OCI-LY3 (cell line): ENCODE results near the gene AAMDC.
"Not testable (repeated sequence)": the region's sequence is repeated elsewhere in the genome, so short reads cannot be mapped to it uniquely, and the experiment has no call there.

ENCODE experiments used
- H2AFZ ChIP-seq: fragments of 200-600, 300-600 bp; shearing (Covaris generic); 2 replicates; pipeline ENCODE4 v1.6.0; 2014; ENCODE audit warnings: antibody characterized with exemption, low read depth, low read length
- H3K27ac ChIP-seq: fragments of 200-600, 300-600 bp; sonication (generic); 2 replicates; pipeline ENCODE4 v1.5.1; 2014; ENCODE audit warnings: mild to moderate bottlenecking, low read length, moderate library complexity, mixed read lengths
- H3K27me3 ChIP-seq: fragments of 200-600, 300-600 bp; sonication (generic); 2 replicates; pipeline ENCODE4 v1.6.1; 2014; ENCODE audit warnings: low read depth, low read length, mixed read lengths
- H3K36me3 ChIP-seq: fragments of 200-600, 300-600 bp; sonication (generic); replicated peaks from 2 replicates; pipeline ENCODE3; 2014; ENCODE audit warnings: low read depth, low read length, mixed read lengths
- H3K4me1 ChIP-seq: fragments of 300-600, 200-600 bp; sonication (generic); 2 replicates; pipeline ENCODE4 v1.6.1; 2014; ENCODE audit warnings: low read length, mixed read lengths
- H3K4me2 ChIP-seq: fragments of 200-600, 300-600 bp; sonication (generic); 2 replicates; pipeline ENCODE4 v1.6.1; 2014; ENCODE audit warnings: low read length, mixed read lengths
- H3K4me3 ChIP-seq: fragments of 300-600, 200-600 bp; sonication (generic); 2 replicates; pipeline ENCODE4 v1.5.1; 2014; ENCODE audit warnings: antibody characterized with exemption, mild to moderate bottlenecking, low read length, moderate library complexity
- H3K79me2 ChIP-seq: fragments of 300-600, 200-600 bp; shearing (Covaris generic); 2 replicates; pipeline ENCODE4 v1.6.1; 2014; ENCODE audit warnings: mild to moderate bottlenecking, low read length, mixed read lengths
- H3K9ac ChIP-seq: fragments of 300-600, 200-600 bp; shearing (Covaris generic); 2 replicates; pipeline ENCODE4 v1.6.0; 2014; ENCODE audit warnings: mild to moderate bottlenecking, low read length, moderate library complexity
- H3K9me3 ChIP-seq: fragments of 200-600, 300-600 bp; shearing (Covaris generic); 2 replicates; pipeline ENCODE4 v1.6.1; 2014; ENCODE audit warnings: low read length, mixed read lengths; ENCODE audit not compliant: insufficient read depth
- H4K20me1 ChIP-seq: fragments of 200-600, 300-600 bp; sonication (generic); 2 replicates; pipeline ENCODE4 v1.6.1; 2016; ENCODE audit warnings: low read length, mixed read lengths; ENCODE audit not compliant: insufficient read depth
- EZH2phosphoT487 ChIP-seq: fragments of 200-600 bp; shearing (Covaris generic); IDR thresholded peaks from 2 replicates; pipeline ENCODE4 v1.6.1; 2018; ENCODE audit warnings: antibody characterized with exemption, mixed run types, low read depth
- TF ChIP-seq, protein P1 (sequence below): fragments of 200-600, 300-600 bp; sonication (generic); IDR thresholded peaks from 2 replicates; pipeline ENCODE4 v1.5.1; 2014; ENCODE audit warnings: antibody characterized with exemption, low read length, low read depth

The AAMDC gene

DNA sequence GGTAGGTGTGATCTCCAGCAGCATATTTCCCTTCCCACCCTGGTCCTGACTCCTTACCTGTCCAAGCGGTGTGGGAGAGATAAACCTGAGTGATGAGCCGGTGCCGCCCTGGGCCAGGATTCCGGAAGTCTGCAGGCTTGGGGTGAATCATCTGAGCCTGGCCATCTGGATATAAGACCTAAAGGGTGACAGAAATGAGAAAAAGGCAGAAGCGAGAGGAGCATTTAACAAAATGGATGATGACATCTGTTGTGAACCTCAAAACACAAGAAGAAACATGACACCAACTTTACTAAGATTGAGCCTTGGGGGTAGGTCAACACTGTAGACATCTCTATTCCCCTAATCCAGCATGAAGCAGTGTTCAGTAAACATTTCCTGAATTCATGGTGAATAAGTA is 62.8 kb downstream of the AAMDC start:
- Histone ChIP-seq H3K9me3 (no peaks in the 10 kb centered on the region), H3K79me2 (no peaks in the 10 kb centered on the region), H3K27ac (no peak overlapping the region), H3K4me1 (no peaks in the 10 kb centered on the region), H3K27me3 (no peaks in the 10 kb centered on the region), H3K36me3 (peaks cover 25% of the 10 kb centered on the region), H3K4me2 (no peak overlapping the region), H3K9ac (no peak overlapping the region), H2AFZ (no peak overlapping the region), H4K20me1 (no peaks in the 10 kb centered on the region), H3K4me3 (no peak overlapping the region)
- TF ChIP-seq, protein P1, sequence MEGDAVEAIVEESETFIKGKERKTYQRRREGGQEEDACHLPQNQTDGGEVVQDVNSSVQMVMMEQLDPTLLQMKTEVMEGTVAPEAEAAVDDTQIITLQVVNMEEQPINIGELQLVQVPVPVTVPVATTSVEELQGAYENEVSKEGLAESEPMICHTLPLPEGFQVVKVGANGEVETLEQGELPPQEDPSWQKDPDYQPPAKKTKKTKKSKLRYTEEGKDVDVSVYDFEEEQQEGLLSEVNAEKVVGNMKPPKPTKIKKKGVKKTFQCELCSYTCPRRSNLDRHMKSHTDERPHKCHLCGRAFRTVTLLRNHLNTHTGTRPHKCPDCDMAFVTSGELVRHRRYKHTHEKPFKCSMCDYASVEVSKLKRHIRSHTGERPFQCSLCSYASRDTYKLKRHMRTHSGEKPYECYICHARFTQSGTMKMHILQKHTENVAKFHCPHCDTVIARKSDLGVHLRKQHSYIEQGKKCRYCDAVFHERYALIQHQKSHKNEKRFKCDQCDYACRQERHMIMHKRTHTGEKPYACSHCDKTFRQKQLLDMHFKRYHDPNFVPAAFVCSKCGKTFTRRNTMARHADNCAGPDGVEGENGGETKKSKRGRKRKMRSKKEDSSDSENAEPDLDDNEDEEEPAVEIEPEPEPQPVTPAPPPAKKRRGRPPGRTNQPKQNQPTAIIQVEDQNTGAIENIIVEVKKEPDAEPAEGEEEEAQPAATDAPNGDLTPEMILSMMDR = no peak
- TF ChIP-seq EZH2phosphoT487 = no peak

DNA sequence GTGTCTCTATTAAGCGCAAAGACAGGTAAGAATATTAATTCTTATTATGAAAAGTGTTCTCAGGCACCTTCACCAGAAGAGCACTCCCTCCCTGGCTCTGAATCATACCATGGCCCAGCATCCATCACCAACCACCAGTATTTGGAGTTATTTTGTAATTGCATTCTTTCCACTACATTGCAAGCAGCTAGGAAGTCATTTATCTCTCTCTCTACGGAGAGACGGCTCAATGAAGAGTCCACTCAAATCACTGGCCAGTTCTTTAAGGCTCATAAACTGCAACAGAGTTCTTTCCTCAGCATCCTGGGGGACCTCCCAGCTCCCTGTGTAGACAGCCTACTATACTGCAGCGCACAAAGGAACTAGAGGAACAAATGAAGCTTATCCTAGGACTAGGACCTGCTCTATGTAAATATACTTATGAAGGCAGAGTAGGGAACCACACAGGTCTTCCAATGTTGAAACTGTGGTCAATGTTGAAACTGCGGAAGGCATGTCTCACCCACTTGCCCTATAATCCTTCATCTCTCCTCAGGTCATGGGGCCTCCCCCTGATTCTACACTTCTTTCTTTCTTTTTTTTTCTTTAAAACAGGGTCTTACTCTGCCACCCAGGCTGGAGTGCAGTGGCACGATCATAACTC is 63.4 kb downstream of the AAMDC start:
- no peak overlapping the region for H3K9ac ChIP-seq
- no peak overlapping the region for H2AFZ ChIP-seq
- H3K4me2 ChIP-seq = no peak overlapping the region
- no peaks in the 10 kb centered on the region for H3K9me3 ChIP-seq
- H3K4me3 ChIP-seq = no peak overlapping the region
- no peak overlapping the region for H3K27ac ChIP-seq
- no peaks in the 10 kb centered on the region for H3K79me2 ChIP-seq
- TF ChIP-seq, protein P1 = no peak
- H3K36me3 ChIP-seq = peaks cover 20% of the 10 kb centered on the region
- H4K20me1 ChIP-seq = no peaks in the 10 kb centered on the region
- no peaks in the 10 kb centered on the region for H3K27me3 ChIP-seq
- H3K4me1 ChIP-seq = no peaks in the 10 kb centered on the region

DNA sequence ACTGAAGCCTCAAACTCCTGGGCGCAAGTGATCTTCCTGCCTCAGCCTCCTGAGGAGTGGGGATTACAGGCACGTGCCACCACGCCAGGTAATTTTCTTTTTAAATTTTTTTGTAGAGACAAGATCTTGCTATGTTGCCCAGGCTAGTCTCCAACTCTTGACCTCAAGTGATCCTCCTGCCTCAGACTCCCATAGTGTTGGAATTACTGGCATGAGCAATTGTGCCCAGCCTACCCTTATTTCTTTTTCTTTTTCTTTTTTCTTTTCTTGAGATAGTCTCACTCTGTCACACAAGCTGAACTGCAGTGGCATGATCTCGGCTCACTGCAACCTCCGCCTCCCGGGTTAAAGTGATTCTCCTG is 63.9 kb downstream of the AAMDC start:
- H3K27me3 ChIP-seq = no peaks in the 10 kb centered on the region
- H3K9ac ChIP-seq = no peak overlapping the region
- no peak overlapping the region for H3K4me3 ChIP-seq
- peaks cover 18% of the 10 kb centered on the region for H3K36me3 ChIP-seq
- H3K4me1 ChIP-seq = no peaks in the 10 kb centered on the region
- H3K79me2 ChIP-seq = no peaks in the 10 kb centered on the region
- H3K4me2 ChIP-seq = no peak overlapping the region
- no peak overlapping the region for H2AFZ ChIP-seq
- no peaks in the 10 kb centered on the region for H4K20me1 ChIP-seq
- TF ChIP-seq EZH2phosphoT487 = no peak
- TF ChIP-seq, protein P1 = no peak
- H3K9me3 ChIP-seq = no peaks in the 10 kb centered on the region
- H3K27ac ChIP-seq = no peak overlapping the region

DNA sequence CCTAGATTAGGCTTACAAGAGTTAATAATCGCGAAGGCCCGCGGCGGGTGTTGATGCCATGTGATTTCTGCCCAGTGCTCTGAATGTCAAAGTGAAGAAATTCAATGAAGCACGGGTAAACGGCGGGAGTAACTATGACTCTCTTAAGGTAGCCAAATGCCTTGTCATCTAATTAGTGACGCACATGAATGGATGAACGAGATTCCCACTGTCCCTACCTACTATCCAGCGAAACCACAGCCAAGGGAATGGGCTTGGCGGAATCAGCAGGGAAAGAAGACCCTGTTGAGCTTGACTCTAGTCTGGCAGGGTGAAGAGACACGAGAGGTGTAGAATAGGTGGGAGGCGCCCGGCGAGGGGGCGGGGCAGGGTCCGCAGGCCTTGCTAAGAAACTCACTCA is 65.5 kb downstream of the AAMDC start:
- no peak overlapping the region for H2AFZ ChIP-seq
- no peaks in the 10 kb centered on the region for H4K20me1 ChIP-seq
- no peak overlapping the region for H3K4me2 ChIP-seq
- H3K4me3 ChIP-seq = no peak overlapping the region
- peaks cover 12% of the 10 kb centered on the region for H3K36me3 ChIP-seq
- no peak overlapping the region for H3K9ac ChIP-seq
- H3K4me1 ChIP-seq = no peaks in the 10 kb centered on the region
- H3K79me2 ChIP-seq = no peaks in the 10 kb centered on the region
- TF ChIP-seq EZH2phosphoT487 = no peak
- TF ChIP-seq, protein P1 = no peak
- H3K27me3 ChIP-seq = no peaks in the 10 kb centered on the region
- H3K9me3 ChIP-seq = no peaks in the 10 kb centered on the region
- no peak overlapping the region for H3K27ac ChIP-seq

DNA sequence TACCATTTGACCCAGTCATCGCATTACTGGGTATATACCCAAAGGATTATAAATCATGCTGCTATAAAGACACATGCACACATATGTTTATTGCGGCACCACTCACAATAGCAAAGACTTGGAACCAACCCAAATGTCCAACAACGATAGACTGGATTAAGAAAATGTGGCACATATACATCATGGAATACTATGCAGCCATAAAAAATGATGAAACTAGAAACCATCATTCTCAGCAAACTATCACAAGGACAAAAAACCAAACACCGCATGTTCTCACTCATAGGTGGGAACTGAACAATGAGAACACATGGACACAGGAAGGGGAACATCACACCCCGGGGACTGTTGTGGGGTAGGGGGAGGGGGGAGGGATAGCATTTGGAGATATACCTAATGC is 68.1 kb downstream of the AAMDC start:
- not testable (repeated sequence) for H3K4me2 ChIP-seq, H3K9me3 ChIP-seq, H3K4me1 ChIP-seq

DNA sequence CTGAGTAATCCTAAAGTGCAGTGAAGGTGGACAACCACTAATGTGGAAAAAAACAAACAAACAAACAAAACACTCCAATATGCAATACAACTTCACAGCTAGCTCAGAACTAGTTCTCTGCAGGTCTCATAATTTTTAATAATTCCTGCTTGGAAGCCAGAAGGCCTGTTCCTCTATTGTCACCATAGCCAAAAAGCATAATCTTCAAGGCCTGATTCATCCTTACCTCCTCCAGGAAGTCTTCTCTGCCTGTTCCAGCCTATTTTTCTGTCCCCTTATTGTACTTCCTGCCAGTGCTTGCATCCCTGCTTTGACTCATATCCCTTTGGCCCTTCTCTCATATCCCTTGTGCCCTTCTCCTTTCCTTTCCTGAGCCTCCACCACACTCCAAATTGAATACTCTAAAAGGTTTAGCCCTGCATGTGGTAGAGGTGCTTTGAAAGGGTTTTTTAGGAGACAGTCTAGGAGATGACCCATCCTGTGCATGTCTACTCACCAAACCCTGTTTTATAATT is 69.2 kb downstream of the AAMDC start:
- not testable (repeated sequence) for H4K20me1 ChIP-seq, H3K4me2 ChIP-seq, H2AFZ ChIP-seq, H3K4me3 ChIP-seq, H3K36me3 ChIP-seq, H3K27me3 ChIP-seq, H3K79me2 ChIP-seq, H3K4me1 ChIP-seq, H3K9me3 ChIP-seq, H3K27ac ChIP-seq, H3K9ac ChIP-seq

More for the DNA sequence above, 68.1 kb downstream of the AAMDC start:
- H2AFZ ChIP-seq, H3K79me2 ChIP-seq, H3K27me3 ChIP-seq, H3K9ac ChIP-seq, H3K27ac ChIP-seq, H3K4me3 ChIP-seq, H4K20me1 ChIP-seq, H3K36me3 ChIP-seq: not testable (repeated sequence)
